HepG2 (cell line): ENCODE data around the gene HSPA1L. TPM values are rescaled to one million over a fixed set of nuclear protein-coding genes. Genes with fewer than 3 reads are reported as not detected.

Source experiments
- CAMTA2 ChIP-seq: sonication (generic); formaldehyde crosslinking; IDR thresholded peaks from 2 replicates; pipeline ENCODE4 v1.4.0; 2020; ENCODE audit warnings: mild to moderate bottlenecking, missing genetic modification reagents, borderline replicate concordance
- FOSL2 ChIP-seq: sonication (generic); formaldehyde crosslinking; IDR thresholded peaks from 2 replicates; pipeline ENCODE4 v1.4.0; 2020; ENCODE audit warnings: missing genetic modification reagents
- GATA4 ChIP-seq: sonication (generic); IDR thresholded peaks from 2 replicates; pipeline ENCODE4 v1.6.1; 2016; ENCODE audit warnings: antibody characterized with exemption, low read depth, borderline replicate concordance
- GTF2F1 ChIP-seq: fragments of 150-350 bp; IDR thresholded peaks from 2 replicates; pipeline ENCODE4 v1.6.1; 2014; ENCODE audit warnings: low read length
- HNRNPL ChIP-seq: fragments of 200-400 bp; formaldehyde crosslinking; IDR thresholded peaks from 2 replicates; pipeline ENCODE4 v1.6.1; 2017; ENCODE audit warnings: mild to moderate bottlenecking, low read depth, low read length
- HOXA5 ChIP-seq: sonication (generic); formaldehyde crosslinking; IDR thresholded peaks from 2 replicates; pipeline ENCODE4 v1.4.0; 2020; ENCODE audit warnings: missing genetic modification reagents
- IRF2 ChIP-seq: IDR thresholded peaks from 2 replicates; pipeline ENCODE4 v1.6.1; 2018; ENCODE audit warnings: missing genetic modification reagents, missing compliant biosample characterization
- KDM6A ChIP-seq: IDR thresholded peaks from 2 replicates; pipeline ENCODE4 v1.6.1; 2016; ENCODE audit warnings: low read depth
- NFIB ChIP-seq: sonication (generic); formaldehyde crosslinking; IDR thresholded peaks from 2 replicates; pipeline ENCODE4 v1.9.0; 2021; ENCODE audit warnings: missing genetic modification reagents, mild to moderate bottlenecking, borderline replicate concordance
- NR2F2 ChIP-seq: IDR thresholded peaks from 2 replicates; pipeline ENCODE4 v1.6.1; 2012; ENCODE audit warnings: low read depth, inconsistent platforms, borderline replicate concordance
- NR3C1 ChIP-seq: sonication (generic); formaldehyde crosslinking; IDR thresholded peaks from 2 replicates; pipeline ENCODE4 v1.4.0; 2020; ENCODE audit warnings: missing genetic modification reagents
- PHF5A ChIP-seq: IDR thresholded peaks from one replicate; pipeline ENCODE4 v1.6.1; 2018; ENCODE audit warnings: low read depth, missing genetic modification reagents; ENCODE audit not compliant: unreplicated experiment
- POGK ChIP-seq: sonication (generic); formaldehyde crosslinking; conservative IDR thresholded peaks from 2 replicates; pipeline ENCODE4 v1.8.0; 2022; ENCODE audit warnings: mild to moderate bottlenecking, moderate library complexity, missing genetic modification reagents
- SKI ChIP-seq: fragments of 450-650 bp; IDR thresholded peaks from one replicate; pipeline ENCODE4 v1.6.1; 2018; ENCODE audit warnings: mild to moderate bottlenecking; ENCODE audit not compliant: partially characterized antibody
- SPEN ChIP-seq: sonication (generic); formaldehyde crosslinking; IDR thresholded peaks from 2 replicates; pipeline ENCODE4 v1.5.1; 2020; ENCODE audit warnings: low read depth, mild to moderate bottlenecking, missing genetic modification reagents
- THAP11 ChIP-seq: IDR thresholded peaks from 2 replicates; pipeline ENCODE4 v1.6.1; 2016; ENCODE audit warnings: missing biosample characterization, missing genetic modification reagents
- ZBTB20 ChIP-seq: sonication (generic); formaldehyde crosslinking; IDR thresholded peaks from 2 replicates; pipeline ENCODE4 v1.8.1; 2023; ENCODE audit warnings: missing genetic modification reagents, low read depth, mild to moderate bottlenecking, borderline replicate concordance
- ZBTB8A ChIP-seq: sonication (generic); formaldehyde crosslinking; IDR thresholded peaks from 2 replicates; pipeline ENCODE4 v1.4.0; 2020; ENCODE audit warnings: mild to moderate bottlenecking, low read depth, missing genetic modification reagents, borderline replicate concordance
- ZMYM4 ChIP-seq: sonication (generic); formaldehyde crosslinking; IDR thresholded peaks from 2 replicates; pipeline ENCODE4 v1.8.1; 2023; ENCODE audit warnings: mild to moderate bottlenecking, missing genetic modification reagents
- ZNF331 ChIP-seq: sonication (generic); formaldehyde crosslinking; IDR thresholded peaks from 2 replicates; pipeline ENCODE4 v1.4.0; 2020; ENCODE audit warnings: missing genetic modification reagents
- ZNF441 ChIP-seq: sonication (generic); formaldehyde crosslinking; IDR thresholded peaks from 2 replicates; pipeline ENCODE4 v1.7.0; 2021; ENCODE audit warnings: missing genetic modification reagents, borderline replicate concordance
- ZNF484 ChIP-seq: sonication (generic); formaldehyde crosslinking; IDR thresholded peaks from 2 replicates; pipeline ENCODE4 v1.5.1; 2020; ENCODE audit warnings: mild to moderate bottlenecking, low read depth, missing genetic modification reagents, borderline replicate concordance
- ZNF570 ChIP-seq: sonication (generic); formaldehyde crosslinking; IDR thresholded peaks from 2 replicates; pipeline ENCODE4 v1.4.0; 2020; ENCODE audit warnings: mild to moderate bottlenecking, missing genetic modification reagents, borderline replicate concordance
- ZNF746 ChIP-seq: sonication (generic); formaldehyde crosslinking; IDR thresholded peaks from 2 replicates; pipeline ENCODE4 v1.8.0; 2022; ENCODE audit warnings: mild to moderate bottlenecking, missing genetic modification reagents
- ZSCAN30 ChIP-seq: sonication (generic); formaldehyde crosslinking; IDR thresholded peaks from 2 replicates; pipeline ENCODE4 v1.5.0; 2020; ENCODE audit warnings: mild to moderate bottlenecking, missing genetic modification reagents
- ZZZ3 ChIP-seq: sonication (generic); formaldehyde crosslinking; IDR thresholded peaks from 2 replicates; pipeline ENCODE4 v1.4.0; 2020; ENCODE audit warnings: missing genetic modification reagents, mild to moderate bottlenecking, borderline replicate concordance
- polyA plus RNA-seq, 8 experiments: library from polyadenylated mRNA; depleted of rRNA in 3 of 8; stranded (reverse) in 7 of 8; unstranded in 1 of 8; fragments of >200 nt; fragmentation: Illumina TruSeq in 4 of 8; extraction: Trizol in 4 of 8; gene quantifications; 2 replicates each; pipeline versions ENCODE4 v1.2.1 to v1.2.3, GENCODE V29; 2011 to 2016; ENCODE audit warnings: low read depth in 4 of 8, missing spikeins in 1 of 8, mixed read lengths in 1 of 8; ENCODE audit not compliant: insufficient read depth in 1 of 8
- total RNA-seq, 5 experiments: library from RNA; depleted of rRNA; stranded (reverse); fragments of >200 nt; fragmentation: Illumina TruSeq; extraction: Trizol; gene quantifications; 2 replicates each; pipeline ENCODE4 v1.2.3, GENCODE V29; 2016; ENCODE audit warnings: low read depth in 1 of 5
- TF ChIP-seq, protein P1 (sequence below): IDR thresholded peaks from 2 replicates; pipeline ENCODE4 v1.6.1; 2016
- TF ChIP-seq, protein P2 (sequence below): fragments of 450-650 bp; IDR thresholded peaks from 2 replicates; pipeline ENCODE4 v1.6.1; 2016

HSPA1L gene
- total and polyA plus RNA-seq, 2 of the 13 experiments (the other 11 are each of a cell fraction or from before 2014, with no cell fraction given) = 0.55 to 1.0 TPM

GRCh38 chr6:31776989-31777666, 38.0 kb downstream of the HSPA1L start, which contains the start of gene VWA7 (continued):
- no peak for TF ChIP-seq ZBTB8A (CRISPR knock-in tag)
- TF ChIP-seq NFIB (CRISPR knock-in tag) = no peak
- TF ChIP-seq ZNF441 (CRISPR knock-in tag) = 0 out of 2 replicates have a peak, but pooled peaks have one; percentile 47
- peak; percentile 88 for TF ChIP-seq PHF5A (CRISPR knock-in tag)
- TF ChIP-seq ZMYM4 (CRISPR knock-in tag) = 0 out of 2 replicates have a peak, but pooled peaks have one; percentile 62
- TF ChIP-seq IRF2 (CRISPR knock-in tag) = peak; percentile 68; the same call in 1 of the 2 replicates
- TF ChIP-seq ZNF484 (CRISPR knock-in tag) = no peak
- TF ChIP-seq SKI = no peak
- TF ChIP-seq, protein P1, sequence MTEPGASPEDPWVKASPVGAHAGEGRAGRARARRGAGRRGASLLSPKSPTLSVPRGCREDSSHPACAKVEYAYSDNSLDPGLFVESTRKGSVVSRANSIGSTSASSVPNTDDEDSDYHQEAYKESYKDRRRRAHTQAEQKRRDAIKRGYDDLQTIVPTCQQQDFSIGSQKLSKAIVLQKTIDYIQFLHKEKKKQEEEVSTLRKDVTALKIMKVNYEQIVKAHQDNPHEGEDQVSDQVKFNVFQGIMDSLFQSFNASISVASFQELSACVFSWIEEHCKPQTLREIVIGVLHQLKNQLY (CRISPR knock-in tag) = peak; percentile 75
- 0 out of 2 replicates have a peak, but pooled peaks have one; percentile 81 for TF ChIP-seq HNRNPL
- TF ChIP-seq, protein P2, sequence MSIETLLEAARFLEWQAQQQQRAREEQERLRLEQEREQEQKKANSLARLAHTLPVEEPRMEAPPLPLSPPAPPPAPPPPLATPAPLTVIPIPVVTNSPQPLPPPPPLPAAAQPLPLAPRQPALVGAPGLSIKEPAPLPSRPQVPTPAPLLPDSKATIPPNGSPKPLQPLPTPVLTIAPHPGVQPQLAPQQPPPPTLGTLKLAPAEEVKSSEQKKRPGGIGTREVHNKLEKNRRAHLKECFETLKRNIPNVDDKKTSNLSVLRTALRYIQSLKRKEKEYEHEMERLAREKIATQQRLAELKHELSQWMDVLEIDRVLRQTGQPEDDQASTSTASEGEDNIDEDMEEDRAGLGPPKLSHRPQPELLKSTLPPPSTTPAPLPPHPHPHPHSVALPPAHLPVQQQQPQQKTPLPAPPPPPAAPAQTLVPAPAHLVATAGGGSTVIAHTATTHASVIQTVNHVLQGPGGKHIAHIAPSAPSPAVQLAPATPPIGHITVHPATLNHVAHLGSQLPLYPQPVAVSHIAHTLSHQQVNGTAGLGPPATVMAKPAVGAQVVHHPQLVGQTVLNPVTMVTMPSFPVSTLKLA = no peak
- TF ChIP-seq HOXA5 (CRISPR knock-in tag) = 0 out of 2 replicates have a peak, but pooled peaks have one; percentile 28
- TF ChIP-seq ZNF570 (CRISPR knock-in tag) = no peak
- TF ChIP-seq GTF2F1 = peak; percentile 87
- 0 out of 2 replicates have a peak, but pooled peaks have one; percentile 18 for TF ChIP-seq GATA4
- peak; percentile 60 for TF ChIP-seq SPEN (CRISPR knock-in tag)
- TF ChIP-seq FOSL2 (CRISPR knock-in tag) = peak; percentile 91
- TF ChIP-seq ZSCAN30 (CRISPR knock-in tag) = no peak
- TF ChIP-seq NR2F2 = peak; percentile 65; the same call in 1 of the 2 replicates
- TF ChIP-seq THAP11 = peak; percentile 66
- TF ChIP-seq ZNF331 (CRISPR knock-in tag) = peak; percentile 93
- TF ChIP-seq ZNF746 (CRISPR knock-in tag) = peak; percentile 41; the same call in 1 of the 2 replicates
- no peak for TF ChIP-seq ZZZ3 (CRISPR knock-in tag)
- TF ChIP-seq POGK (CRISPR knock-in tag) = 0 out of 2 replicates have a peak, but pooled peaks have one; percentile 45
- TF ChIP-seq NR3C1 (CRISPR knock-in tag) = no peak
- TF ChIP-seq CAMTA2 (CRISPR knock-in tag) = peak; percentile 47; the same call in 1 of the 2 replicates
- TF ChIP-seq ZBTB20 (CRISPR knock-in tag) = peak; percentile 38; the same call in 1 of the 2 replicates
- TF ChIP-seq KDM6A = peak; percentile 47; the same call in 1 of the 2 replicates
